ENCODE data around the gene AARS1. TPM values are rescaled to one million over a fixed set of nuclear protein-coding genes. Genes with fewer than 3 reads are reported as not detected.
"Not testable (repeated sequence)": the region's sequence is repeated elsewhere in the genome, so short reads cannot be mapped to it uniquely, and the experiment has no call there.

The AARS1 gene
- total RNA-seq (2022) (314 and 390 TPM in 2 replicates), Bru-seq, nascent RNA (percentile 94 among the genes with signal in this experiment), BruChase-seq, experiment 1, labeled RNA remaining after a 6-hour chase (percentile 98 among the genes with signal in this experiment), BruChase-seq, experiment 2, labeled RNA remaining after a 2-hour chase (percentile 97 among the genes with signal in this experiment)
- long read RNA-seq, transcript AARS-201 (21 exons, 3,477 nt): major isoform, 611 of 825 reads
- long read RNA-seq, partial matches to known transcripts: 107 of 825 reads
- long read RNA-seq, other reads (novel, unspliced or antisense): 107 of 825 reads

- peak within 1 kb of the TSS; percentile 94 for H3K27ac Mint-ChIP-seq (ENCODE audit: low read depth, unreplicated experiment)
- no peaks in the 10 kb centered on the region for H3K27me3 Mint-ChIP-seq (ENCODE audit: insufficient read depth, unreplicated experiment)
- ChIA-PET POLR2A (interaction anchor here (0.7 to 2.9 kb wide), 15 partner anchors 9 to 234 kb away, joined by 3 to 57 read pairs (median 4); partner anchors contain the start of genes COG4, DDX19A, DDX19B and EXOSC6), CTCF (interaction anchor here (0.5 to 1.4 kb wide), 3 partner anchors 10 to 300 kb away, joined by 3 to 4 read pairs (median 3); no protein-coding TSS in a partner anchor)
- TSS peak; percentile 99 for BruUV-seq (replicated peaks)
- peaks cover 6% of the 10 kb centered on the region for H3K4me1 Mint-ChIP-seq (ENCODE audit: insufficient read depth, unreplicated experiment)
- peak; percentile 100 for DNase-seq (ENCODE audit: unreplicated experiment)
- TF ChIP-seq CTCF (IDR thresholded peaks at IDR 0.05; ENCODE audit: unreplicated experiment): no peak
- no peaks in the 10 kb centered on the region for H3K9me3 Mint-ChIP-seq (ENCODE audit: unreplicated experiment)
- H3K36me3 Mint-ChIP-seq (ENCODE audit: insufficient read depth, unreplicated experiment): peaks cover 21% of the 10 kb centered on the region
- intact Hi-C loops (cut with micrococcal nuclease): no loop called here
- H3K4me3 Mint-ChIP-seq (ENCODE audit: unreplicated experiment): peak within 1 kb of the TSS; percentile 86
These were observed at the start of gene AARS1 for GRCh38 chr16:70289229-70290094. Gene AARS1, minus strand, starts transcription at chr16:70289506. Its CDS starts 6,743 bp downstream, at chr16:70282763.

- CTCF ChIA-PET: interaction anchor here (0.8 kb wide), 1 partner anchor 315 kb away, joined by 10 read pairs; no protein-coding TSS in a partner anchor
- intact Hi-C loops (cut with micrococcal nuclease): no loop called here
- BruUV-seq (replicated peaks): no TSS peak
These were observed 48.5 kb upstream of the AARS1 start for GRCh38 chr16:70337814-70338213.

GRCh38 chr16:70332728-70333127 lies 43.4 kb upstream of the AARS1 start:
- H3K4me3 Mint-ChIP-seq (ENCODE audit: unreplicated experiment); H3K27me3 Mint-ChIP-seq (ENCODE audit: insufficient read depth, unreplicated experiment); POLR2A ChIA-PET; H3K9me3 Mint-ChIP-seq (ENCODE audit: unreplicated experiment); DNase-seq (ENCODE audit: unreplicated experiment); H3K4me1 Mint-ChIP-seq (ENCODE audit: insufficient read depth, unreplicated experiment); BruUV-seq (replicated peaks); H3K27ac Mint-ChIP-seq (ENCODE audit: low read depth, unreplicated experiment): not testable (repeated sequence)
- CTCF ChIA-PET: interaction anchor here (0.5 to 0.9 kb wide), 3 partner anchors 11 to 33 kb away, joined by 3 to 5 read pairs (median 4); no protein-coding TSS in a partner anchor
- intact Hi-C loops (cut with micrococcal nuclease): loop anchor here (5.0 kb wide), 1 partner anchor 320 kb away; no protein-coding TSS in a partner anchor
- H3K36me3 Mint-ChIP-seq (ENCODE audit: insufficient read depth, unreplicated experiment): peaks cover 35% of the 10 kb centered on the region

More at GRCh38 chr16:70337814-70338213, 48.5 kb upstream of the AARS1 start:
- Mint-ChIP-seq H3K36me3 (ENCODE audit: insufficient read depth, unreplicated experiment) (peaks cover 31% of the 10 kb centered on the region), H3K4me1 (ENCODE audit: insufficient read depth, unreplicated experiment) (no peaks in the 10 kb centered on the region), H3K27ac (ENCODE audit: low read depth, unreplicated experiment) (no peak overlapping the region), H3K4me3 (ENCODE audit: unreplicated experiment) (no peak overlapping the region), H3K27me3 (ENCODE audit: insufficient read depth, unreplicated experiment) (no peaks in the 10 kb centered on the region), H3K9me3 (ENCODE audit: unreplicated experiment) (no peaks in the 10 kb centered on the region)
- POLR2A ChIA-PET: interaction anchor here (0.7 to 2.4 kb wide), 3 partner anchors 9 to 49 kb away, joined by 4 to 17 read pairs (median 5); partner anchors contain the start of genes AARS1 and DDX19A
- no peak for DNase-seq (ENCODE audit: unreplicated experiment)
- no peak for TF ChIP-seq CTCF (IDR thresholded peaks at IDR 0.05; ENCODE audit: unreplicated experiment)

DNA sequence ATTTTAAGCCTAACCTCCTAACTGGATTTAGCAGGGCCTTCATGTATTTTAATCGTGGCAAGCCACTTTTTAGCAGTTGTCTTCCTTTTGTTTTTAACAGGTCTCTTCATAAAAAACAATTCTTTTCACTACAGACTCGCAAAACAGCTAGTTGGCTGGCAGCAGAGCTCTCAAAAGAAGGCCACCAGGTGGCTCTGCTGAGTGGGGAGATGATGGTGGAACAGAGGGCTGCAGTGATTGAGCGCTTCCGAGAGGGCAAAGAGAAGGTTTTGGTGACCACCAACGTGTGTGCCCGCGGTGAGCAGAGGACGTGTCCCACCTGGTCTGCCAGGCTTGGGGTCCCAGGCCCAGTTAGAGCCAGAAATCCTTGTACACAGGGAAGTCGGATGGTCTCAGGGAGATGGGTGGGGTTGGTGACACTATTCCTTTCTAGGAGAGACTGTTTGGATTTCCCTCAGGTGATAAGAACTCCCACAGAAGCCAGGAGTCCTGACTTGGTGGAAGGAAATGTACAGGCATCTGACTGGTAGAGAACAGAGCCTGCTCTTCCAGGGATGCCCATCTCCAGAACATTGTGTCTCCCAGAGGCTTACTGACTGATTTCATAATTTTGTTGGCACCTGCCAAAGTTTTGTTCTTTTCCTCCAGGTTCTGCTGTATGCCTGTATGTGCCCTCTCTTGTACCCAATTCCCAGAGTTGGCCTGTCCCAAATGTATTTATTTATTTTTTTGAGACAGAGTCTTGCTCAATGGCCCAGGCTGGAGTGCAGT lies 42.5 kb upstream of the AARS1 start:
- DNase-seq (ENCODE audit: unreplicated experiment): no peak
- intact Hi-C loops (cut with micrococcal nuclease): loop anchor here (5.0 kb wide), 1 partner anchor 321 kb away; no protein-coding TSS in a partner anchor
- ChIA-PET POLR2A (interaction anchor here (0.7 kb wide), 1 partner anchor 15 kb away, joined by 3 read pairs; the partner anchor contains the start of gene DDX19A), CTCF (interaction anchor here (0.5 to 1.7 kb wide), 8 partner anchors 8 to 323 kb away, joined by 3 to 6 read pairs (median 4); no protein-coding TSS in a partner anchor)
- no peak overlapping the region for H3K27ac Mint-ChIP-seq (ENCODE audit: low read depth, unreplicated experiment)
- H3K4me1 Mint-ChIP-seq (ENCODE audit: insufficient read depth, unreplicated experiment): no peaks in the 10 kb centered on the region
- no TSS peak for BruUV-seq (replicated peaks)
- H3K4me3 Mint-ChIP-seq (ENCODE audit: unreplicated experiment): no peak overlapping the region
- H3K9me3 Mint-ChIP-seq (ENCODE audit: unreplicated experiment): no peaks in the 10 kb centered on the region
- TF ChIP-seq CTCF (IDR thresholded peaks at IDR 0.05; ENCODE audit: unreplicated experiment): peak; percentile 35
- H3K27me3 Mint-ChIP-seq (ENCODE audit: insufficient read depth, unreplicated experiment): no peaks in the 10 kb centered on the region
- H3K36me3 Mint-ChIP-seq (ENCODE audit: insufficient read depth, unreplicated experiment): peaks cover 39% of the 10 kb centered on the region

All from MCF 10A (cell line).